Measurements from ENCODE around the gene PFDN1.

GRCh38 chr5:140318792-140319191 lies 15.9 kb upstream of the PFDN1 start:
- TF ChIP-seq EZH2phosphoT487 (IDR thresholded peaks at IDR 0.05; ENCODE audit: unreplicated experiment) (no peak), CTCF (conservative IDR thresholded peaks at IDR 0.05; ENCODE audit: low read depth in 2 of 2) (no peak), ZNF331 (CRISPR knock-in tag; IDR thresholded peaks at IDR 0.05; ENCODE audit: low read depth) (no peak), POLR2AphosphoS5 (IDR thresholded peaks at IDR 0.05; ENCODE audit: low read depth) (no peak), EZH2 (IDR thresholded peaks at IDR 0.05; ENCODE audit: low read depth, unreplicated experiment) (no peak), ETS1 (IDR thresholded peaks at IDR 0.05) (no peak), NANOG (IDR thresholded peaks at IDR 0.05; ENCODE audit: borderline replicate concordance) (no peak), CREB1 (CRISPR knock-in tag; IDR thresholded peaks at IDR 0.05; ENCODE audit: low read depth) (no peak)

Data from GM23338 (cell line).